GM12874 (cell line): ENCODE results near the gene TMEM232.

ENCODE experiments used
- TF ChIP-seq, protein P1 (sequence below): IDR thresholded peaks from 2 replicates; pipeline ENCODE4 v1.5.1; 2011; ENCODE audit warnings: low read depth, mild to moderate bottlenecking, control low read depth, low read length, moderate library complexity; ENCODE audit not compliant: insufficient read depth

TMEM232 gene

DNA sequence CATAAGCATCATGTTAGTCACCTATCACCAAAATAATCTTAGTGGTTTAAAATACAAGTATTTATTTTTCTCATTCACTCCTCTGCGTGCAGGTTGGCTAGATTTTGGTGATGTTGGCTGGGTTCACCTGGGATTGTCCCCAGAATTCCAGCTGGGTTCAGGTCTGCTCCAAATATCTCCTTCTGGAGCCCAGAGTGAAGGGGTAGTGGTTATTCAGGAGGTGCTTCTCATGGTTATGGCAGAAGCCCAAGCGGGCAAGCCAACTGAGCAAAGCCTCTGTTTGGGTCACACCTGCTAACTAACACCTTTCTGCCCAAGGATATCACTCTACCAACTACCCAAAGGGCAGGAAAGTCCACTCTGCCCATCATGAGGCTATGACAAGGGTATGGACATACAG lies 7.6 kb upstream of the TMEM232 start:
- TF ChIP-seq, protein P1, sequence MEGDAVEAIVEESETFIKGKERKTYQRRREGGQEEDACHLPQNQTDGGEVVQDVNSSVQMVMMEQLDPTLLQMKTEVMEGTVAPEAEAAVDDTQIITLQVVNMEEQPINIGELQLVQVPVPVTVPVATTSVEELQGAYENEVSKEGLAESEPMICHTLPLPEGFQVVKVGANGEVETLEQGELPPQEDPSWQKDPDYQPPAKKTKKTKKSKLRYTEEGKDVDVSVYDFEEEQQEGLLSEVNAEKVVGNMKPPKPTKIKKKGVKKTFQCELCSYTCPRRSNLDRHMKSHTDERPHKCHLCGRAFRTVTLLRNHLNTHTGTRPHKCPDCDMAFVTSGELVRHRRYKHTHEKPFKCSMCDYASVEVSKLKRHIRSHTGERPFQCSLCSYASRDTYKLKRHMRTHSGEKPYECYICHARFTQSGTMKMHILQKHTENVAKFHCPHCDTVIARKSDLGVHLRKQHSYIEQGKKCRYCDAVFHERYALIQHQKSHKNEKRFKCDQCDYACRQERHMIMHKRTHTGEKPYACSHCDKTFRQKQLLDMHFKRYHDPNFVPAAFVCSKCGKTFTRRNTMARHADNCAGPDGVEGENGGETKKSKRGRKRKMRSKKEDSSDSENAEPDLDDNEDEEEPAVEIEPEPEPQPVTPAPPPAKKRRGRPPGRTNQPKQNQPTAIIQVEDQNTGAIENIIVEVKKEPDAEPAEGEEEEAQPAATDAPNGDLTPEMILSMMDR: no peak

DNA sequence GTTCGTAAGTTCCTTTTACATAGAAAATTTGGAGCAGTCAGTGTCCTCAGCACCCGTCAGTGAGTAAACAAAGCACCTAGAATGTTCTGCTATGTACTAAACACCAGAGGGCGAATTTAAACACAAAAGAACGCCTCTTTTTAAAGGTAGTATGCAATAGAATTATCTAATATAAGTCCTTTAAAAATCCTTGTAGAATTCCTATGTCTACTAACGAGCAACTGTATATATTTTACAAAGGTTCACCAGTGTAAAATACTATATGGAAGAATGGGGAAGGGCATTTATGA lies 499 bp upstream of the TMEM232 start:
- TF ChIP-seq, protein P1: no peak

DNA sequence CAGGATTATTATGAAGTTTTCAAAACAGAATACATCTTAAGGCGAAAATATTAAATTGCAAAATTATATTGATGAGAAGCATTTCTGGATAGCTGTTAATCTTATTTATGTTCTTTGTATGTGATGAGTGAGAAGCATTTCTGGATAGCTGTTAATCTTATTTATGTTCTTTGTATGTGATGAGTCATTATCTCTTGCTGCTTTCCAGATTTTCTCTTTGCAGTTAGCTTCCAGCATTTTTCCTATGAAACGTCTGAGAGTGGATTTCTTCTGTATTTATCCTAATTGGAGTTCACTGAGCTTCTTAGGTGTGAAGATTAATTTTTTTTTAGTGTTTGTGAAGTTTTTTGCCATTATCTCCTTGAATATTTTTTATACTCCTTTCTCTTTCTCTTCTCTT lies 8.2 kb downstream of the TMEM232 start:
- TF ChIP-seq, protein P1: no peak

DNA sequence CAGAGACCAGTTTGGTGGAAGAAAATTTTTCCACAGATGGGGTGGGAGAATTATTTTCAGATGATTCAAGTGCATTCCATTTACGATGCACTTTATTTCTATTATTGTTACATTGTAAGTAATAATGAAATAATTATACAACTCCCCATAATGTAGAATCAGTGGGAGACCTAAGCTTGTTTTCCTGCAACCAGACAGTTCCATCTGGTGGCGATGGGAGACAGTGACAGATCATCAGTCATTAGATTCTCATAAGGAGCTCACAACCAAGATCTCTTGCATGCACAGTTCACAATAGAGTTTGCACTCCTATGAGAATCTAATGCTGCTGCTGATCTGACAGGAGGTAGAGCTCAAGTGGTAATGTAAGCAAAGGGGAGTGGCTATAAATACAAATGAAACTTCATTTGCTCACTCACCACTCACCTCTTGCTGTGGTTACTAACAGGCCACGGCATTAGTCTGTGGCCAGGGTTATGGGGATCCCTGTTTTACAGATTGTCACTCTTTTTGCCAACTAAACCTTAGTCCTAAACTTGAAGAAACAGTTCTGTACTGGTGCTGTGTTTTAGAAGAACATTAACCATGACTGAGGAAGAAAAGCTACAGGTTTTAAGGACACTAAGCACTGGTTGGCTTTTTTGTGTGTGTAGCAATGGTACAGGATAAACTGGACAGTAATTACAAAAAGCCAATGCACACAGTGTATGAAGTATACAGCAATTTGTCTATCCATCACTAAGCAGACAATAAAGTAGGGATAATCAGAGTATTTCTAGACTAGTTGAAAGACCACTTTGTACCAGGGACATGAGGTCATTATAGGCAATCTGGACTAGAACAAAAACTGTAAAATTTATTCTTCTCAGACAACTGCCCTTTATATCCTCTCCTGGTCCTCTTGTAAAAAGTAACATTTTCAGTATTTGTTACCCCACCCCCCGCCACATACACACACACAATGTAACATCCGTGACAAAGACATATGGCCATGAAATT lies 9.9 kb downstream of the TMEM232 start:
- TF ChIP-seq, protein P1: no peak

DNA sequence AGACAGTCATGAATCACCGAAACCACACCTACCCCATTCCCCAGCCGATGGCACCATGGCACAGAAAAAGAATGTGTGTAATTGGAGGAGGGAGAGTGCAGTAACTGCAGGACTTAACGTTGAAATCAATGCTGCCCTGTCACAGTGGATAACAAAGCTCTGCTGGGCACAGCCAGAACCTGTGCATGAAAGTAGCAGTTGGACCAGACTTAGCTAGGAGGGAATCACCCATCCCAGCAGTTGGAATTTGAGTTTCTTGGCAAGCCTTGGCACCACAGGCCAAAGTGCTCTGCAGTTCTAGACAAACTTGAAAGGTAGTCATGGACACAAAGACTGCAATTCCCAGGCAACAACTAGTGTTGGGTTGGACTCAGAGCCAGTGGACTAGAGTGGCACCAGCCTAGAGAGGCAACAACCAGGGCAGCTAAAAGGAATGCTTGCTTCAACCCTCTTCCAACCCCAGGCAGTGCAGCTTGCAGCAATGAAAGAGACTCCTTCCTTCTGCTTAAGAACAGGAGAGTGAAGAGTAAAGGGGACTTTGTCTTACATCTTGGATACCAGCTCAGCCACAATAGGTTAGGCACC lies 19.1 kb downstream of the TMEM232 start:
- TF ChIP-seq, protein P1: no peak

DNA sequence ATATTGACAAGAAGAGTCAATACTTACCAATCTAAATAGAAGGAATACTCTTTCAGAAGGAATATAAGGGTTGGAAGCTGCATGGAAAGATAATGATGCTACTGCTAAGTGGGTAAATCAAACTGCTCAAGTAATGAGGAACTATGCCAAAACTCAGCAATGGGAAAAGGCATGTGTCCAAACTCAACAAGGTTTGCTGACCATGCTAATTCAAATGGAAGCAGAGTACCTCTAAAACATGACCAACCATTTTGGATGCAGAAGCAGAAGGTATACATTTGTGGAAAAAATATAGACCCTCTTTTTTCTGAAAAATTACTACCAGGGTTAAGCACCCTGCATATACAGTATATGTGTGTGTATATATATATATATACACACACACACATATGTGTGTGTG lies 21.1 kb downstream of the TMEM232 start:
- TF ChIP-seq, protein P1: no peak

DNA sequence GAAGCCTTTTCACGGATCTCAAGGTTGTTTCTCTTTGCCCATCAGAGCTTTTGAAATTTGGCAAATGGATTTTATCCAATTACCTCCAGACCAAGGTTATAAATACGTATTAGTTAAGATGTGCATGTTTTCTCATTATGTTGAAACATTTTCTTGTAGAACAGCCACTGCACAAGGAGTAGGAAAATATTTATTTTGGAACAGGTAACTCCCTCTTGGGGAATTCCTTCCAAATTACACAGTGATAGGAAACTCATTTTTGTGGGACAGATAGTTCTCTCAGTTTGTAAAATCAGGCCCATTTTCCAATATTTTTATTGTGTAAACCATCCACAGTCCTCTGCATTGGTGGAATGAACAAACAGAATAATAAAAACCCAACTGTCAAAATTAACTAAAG lies 23.0 kb downstream of the TMEM232 start:
- TF ChIP-seq, protein P1: no peak
